Cerebellar nuclear complex (tissue), 1 donor: ENCODE measurements around the gene GPA33.

Experiments used
- DNase-seq, 2 experiments: peaks; one replicate each; lab custom pipeline; 2025; lab: John Stamatoyannopoulos, UW

Gene GPA33

GRCh38 chr1:167086033-167086432, 4.1 kb downstream of the GPA33 start:
- DNase-seq, result peak in 1 of 2 experiments; percentile 24

DNA sequence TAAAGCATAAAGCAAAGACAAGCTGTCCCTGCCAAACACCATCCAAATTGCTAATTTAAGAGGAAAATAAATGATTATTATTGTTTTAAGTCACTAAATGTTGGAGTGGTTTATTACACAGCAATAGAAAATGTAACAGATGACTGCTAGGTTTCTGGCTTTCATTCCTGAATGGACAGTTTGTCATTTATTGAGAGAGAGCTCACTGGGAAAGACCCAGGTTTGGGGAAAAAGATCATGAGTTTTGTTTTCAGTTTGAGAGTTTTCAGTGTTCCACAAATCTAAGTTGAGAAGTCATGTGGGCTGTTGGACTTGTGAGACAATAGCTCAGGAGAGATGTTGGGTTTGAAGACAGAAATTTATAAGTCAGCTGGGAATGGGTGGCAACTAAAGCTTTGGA, 5.4 kb downstream of the GPA33 start:
- DNase-seq, result no peak

DNA sequence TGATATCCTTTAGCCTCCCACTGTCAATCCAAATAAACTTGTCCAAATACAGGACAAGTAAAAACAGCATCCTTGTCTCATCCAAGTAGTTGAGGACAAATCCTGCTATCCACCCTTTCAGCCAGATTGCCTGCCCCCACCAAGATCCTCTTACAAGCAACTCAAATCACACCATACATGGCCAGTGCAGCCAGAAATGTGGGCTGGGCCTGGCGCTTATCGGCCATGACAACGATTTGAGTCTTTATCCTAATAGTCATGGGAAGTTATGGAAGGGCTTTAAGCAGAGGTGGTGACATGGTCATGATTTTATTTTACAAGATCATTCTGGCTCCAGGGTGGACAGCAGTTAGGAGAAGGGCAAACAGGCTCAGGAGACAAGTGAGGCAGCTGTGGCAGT, 6.3 kb downstream of the GPA33 start:
- DNase-seq, result no peak

DNA sequence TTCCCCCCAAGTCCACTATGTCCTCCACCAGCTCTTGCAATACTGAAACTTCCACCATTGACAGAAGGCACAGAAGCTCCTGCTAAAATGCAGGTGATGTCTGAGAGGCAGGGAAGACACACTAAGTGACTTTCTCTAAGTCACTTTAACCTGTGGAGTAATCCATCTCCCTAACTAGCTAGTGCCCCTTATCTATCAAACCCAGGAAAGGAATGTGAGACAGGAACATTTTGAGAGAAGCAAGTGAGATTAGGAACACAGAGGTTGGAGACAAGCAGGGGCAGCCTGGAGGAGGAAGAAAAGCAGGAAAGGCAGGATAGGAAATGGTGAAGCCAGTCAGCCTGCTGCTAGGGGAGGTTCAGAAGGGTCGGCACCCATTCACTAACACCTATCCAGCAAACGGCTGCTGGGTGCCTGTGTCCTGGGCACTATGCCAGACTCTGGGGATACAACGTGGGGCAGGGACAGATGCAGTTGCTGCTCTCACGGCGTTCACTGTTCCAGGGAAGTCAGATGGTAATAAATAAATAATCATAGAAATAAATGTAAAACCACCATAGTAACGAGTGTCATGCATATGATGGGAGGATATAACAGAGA, 7.0 kb downstream of the GPA33 start:
- DNase-seq, result no peak

DNA sequence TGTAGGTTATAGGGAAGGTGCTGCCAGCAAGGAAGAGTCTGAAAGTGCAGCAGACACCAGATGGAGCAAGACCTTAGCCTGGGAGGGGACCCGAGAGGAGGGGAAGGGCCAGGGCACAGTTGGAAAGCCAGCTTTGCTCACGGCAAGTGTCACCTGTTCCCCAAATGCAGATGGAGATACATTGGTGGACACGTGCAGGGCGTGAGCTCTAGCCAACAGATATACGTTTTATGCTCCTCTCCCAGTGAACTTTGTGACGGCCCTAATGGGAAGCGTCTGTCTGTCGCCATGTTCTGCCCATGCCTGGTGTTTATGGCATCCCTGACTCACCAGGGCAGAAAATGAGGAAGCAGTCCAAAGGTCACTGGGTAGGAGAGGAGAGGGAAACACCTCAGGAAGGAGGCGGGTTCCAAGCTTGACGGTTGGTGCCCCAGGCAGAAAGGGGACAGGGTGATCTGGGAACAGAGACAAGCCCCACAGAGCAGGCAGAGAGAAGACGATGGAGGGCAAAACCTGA, 7.6 kb downstream of the GPA33 start:
- no peak for DNase-seq

DNA sequence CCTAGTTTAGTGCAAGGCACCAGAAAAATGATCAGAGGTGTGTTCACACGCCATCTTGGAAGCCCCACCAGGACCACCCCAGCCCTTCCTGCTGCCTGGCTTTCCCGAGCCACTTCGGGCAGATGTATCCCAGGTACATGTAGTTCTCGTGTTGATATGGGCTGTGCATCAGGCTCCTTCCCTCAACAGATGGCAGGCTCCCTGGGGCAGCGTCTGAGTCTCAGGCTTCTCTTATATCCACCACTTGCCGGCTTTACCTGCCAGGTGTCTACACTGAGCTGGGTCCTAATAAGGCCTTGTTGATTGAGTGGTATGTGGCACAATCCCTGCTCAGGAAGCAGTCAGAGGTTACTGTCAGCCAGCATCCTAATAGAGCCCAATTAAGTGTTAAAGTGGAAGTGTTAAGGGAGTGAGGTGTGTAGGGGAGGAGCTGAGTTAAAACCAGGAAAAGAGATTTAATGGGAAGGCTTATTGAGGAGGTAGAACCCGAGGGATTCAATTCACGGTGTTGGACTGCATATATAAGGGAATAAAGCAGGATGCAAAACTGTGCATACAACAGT, 8.5 kb downstream of the GPA33 start:
- DNase-seq, result peak in 1 of 2 experiments; percentile 27

GRCh38 chr1:167077868-167078210, 12.3 kb downstream of the GPA33 start:
- no peak for DNase-seq

DNA sequence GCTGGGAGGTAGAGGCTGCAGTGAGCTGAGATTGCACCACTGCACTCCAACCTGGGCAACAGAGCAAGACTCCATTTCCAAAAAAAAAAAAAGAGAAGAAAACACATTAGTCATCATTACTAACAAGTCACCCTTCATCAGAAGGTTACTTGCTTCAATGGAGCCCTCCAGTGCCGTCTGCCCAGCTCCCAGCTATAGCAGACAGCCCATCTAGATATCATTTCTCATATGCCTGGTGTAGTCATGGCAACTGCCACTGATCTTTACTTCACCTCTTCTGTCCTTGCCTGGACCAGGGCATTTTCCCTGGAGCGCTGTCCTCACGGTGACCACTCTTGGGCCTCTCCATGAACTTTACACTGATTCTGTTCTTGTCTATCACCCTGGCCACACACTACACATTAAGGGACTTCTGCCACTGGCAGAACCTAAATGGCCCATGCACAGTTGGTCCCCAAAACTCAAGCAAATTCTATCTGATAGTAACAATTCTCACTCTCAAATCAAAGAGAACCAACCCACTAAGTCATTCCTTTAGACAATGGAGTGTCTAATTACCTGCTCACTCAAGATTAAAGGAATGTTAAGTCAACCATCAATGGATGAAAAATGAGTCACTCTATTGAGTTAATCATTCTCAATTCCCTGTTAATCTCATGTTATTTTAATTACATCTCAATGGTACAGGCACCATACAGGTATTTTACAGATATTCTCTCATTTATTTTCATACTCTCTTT, 12.9 kb downstream of the GPA33 start:
- no peak for DNase-seq

DNA sequence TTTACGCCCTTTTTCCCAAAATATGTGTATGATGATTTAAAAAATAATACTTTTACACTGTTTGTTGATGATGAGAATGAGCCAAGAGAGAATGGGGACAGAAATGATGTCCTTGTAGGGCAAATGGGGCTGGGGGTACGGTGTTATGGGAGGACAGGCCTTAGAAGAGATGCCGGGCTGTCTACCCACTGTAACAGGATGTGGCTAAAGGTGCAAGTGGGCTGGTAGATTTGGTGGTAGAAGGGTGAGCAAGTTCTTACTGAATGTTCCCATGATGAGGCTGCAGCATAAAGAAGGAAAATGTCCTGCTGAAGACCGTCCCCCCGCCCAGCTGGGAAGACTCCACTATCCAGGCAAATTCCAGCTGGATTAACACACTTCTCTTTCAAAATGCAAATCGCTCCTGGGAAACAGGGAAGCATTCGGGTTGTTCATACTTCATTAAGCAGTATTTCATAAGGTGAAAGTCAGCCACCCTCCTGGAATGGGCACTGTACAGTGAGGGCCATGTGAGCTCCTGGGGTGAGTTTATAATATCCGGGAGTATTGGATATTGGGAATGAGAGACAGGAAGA, 14.0 kb downstream of the GPA33 start:
- DNase-seq, result no peak

DNA sequence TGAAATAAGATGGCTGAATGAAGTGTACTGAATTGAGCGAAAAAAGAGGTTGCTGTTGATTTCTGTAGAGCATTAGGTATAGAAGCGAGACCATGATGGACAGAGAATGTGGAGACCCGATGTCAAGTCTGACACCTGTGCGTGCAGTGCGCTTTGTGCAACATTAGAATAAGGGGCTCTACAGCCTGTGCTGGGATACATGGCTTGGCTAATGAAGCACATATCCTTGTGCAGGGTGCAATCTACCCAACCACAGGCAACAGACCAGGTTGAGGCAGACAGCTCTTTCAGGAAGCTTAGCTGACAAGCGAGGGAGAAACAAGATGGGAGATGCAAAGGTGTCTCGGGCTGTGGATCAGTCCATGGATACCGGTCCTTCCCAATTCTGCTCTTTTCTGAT, 18.9 kb downstream of the GPA33 start:
- DNase-seq, result no peak

DNA sequence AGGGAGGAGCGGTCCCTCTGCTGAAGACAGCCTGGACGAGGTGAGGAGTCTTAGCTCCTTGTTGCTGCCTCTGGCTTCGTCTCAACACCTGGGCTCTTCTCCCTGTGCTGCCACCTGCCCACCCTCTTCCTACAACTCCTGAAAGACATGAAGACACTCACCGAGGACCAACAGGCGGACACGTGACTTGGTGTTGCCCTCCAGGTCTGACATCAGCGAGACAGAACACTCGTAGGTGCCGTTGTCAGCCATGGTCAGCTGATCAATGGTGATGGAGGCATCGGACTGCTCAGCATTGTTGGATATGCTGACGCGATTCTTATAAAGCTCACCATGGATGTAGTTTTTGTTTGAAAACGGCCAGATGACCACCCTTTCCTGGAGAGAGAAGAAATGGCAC, 21.4 kb downstream of the GPA33 start:
- DNase-seq, result no peak

- no peak for DNase-seq
Measured at GRCh38 chr1:167067904-167068303, 22.3 kb downstream of the GPA33 start.

- DNase-seq, result peak in 1 of 2 experiments; percentile 56
Measured at GRCh38 chr1:167066333-167067122, 23.6 kb downstream of the GPA33 start.

- DNase-seq, result no peak
Measured at GRCh38 chr1:167065471-167065870, 24.7 kb downstream of the GPA33 start.

DNA sequence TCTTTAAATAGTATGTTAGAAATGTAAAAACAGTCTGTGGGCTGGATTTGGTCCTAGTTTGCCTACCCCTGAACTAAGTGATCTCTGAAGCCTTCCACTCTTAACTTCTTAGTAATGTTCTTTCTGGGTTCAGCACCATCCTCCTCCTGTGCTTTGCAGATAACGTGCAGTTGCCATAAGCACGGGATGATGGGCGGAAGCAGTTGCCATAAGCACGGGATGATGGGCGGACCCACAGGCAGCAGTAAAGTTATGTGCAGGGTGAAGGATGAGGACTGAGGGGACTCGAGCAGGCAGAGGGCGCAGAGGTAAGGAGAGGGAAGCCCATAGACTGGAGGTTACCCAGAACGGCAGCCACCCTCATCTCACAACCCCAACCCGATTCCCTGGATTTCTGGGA, 25.6 kb downstream of the GPA33 start:
- DNase-seq, result no peak

DNA sequence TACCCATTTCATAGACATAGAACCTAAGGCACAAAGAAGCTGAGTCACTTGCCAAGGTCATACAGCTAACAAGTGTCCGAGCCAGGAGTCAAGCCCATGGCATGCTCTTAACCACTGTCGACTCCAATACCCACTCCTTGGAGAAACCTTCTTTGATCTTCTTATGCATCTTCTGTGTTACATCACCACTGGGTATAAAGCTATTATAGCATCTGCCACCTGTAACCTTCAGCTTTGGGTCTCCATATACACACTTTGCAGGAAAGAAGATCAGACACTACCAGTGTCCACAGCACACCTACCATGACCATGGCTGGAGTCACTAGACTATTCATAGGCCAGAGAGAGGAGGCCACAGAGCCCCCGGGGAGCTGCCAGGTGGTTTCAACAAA, 29.1 kb downstream of the GPA33 start:
- no peak for DNase-seq

GRCh38 chr1:167060141-167061072, 29.8 kb downstream of the GPA33 start:
- no peak for DNase-seq

DNA sequence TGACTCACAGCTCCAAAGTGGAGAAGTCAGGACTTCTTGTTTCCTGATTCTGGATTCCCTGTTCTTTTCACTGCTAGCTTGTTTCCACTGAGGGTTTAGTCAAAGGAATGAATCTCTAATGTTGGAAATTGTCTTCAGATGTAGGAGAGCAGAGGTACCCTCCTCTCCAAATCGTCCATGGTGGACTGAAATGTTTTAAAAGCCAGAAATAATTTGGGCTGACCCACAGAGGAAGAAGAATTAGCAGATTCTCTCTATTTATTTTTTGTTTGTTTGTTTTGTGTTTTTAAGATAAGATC, 30.4 kb downstream of the GPA33 start:
- no peak for DNase-seq

DNA sequence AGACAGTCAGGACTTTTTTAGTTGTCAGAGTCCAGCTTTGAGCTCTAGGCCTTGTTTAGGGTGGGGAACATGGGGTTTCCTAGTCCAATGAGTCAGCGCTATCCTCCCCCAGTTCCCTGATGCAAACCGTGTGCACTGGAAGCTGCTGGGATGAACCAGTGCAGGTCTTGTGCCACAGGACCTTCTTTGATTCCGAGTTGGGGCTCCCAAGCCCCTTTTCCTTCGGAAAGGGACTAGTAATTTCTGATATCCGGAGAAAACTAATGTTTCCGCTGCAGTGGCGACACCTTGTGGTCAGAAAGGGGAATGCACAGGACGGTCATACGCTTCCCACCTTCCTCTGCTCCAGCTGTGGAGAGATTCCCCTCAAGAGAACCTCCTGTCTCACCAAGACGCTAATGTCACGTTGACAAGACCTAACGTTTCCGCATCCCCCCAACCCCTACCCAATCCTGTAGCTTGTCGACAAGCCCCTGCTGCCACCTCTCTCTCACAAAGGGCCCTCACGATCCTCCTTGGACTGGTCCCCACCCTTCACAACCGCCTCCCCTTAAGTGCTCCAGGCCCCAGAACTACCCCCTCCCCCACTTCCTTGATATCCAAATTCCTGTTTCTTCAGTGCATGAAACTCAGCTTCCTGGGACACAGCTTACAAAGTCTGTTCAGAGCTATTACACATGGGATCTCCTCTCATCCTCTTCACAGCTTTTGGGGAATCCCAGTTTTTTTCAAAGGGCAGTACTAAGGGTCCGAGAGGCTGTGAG, 30.9 kb downstream of the GPA33 start:
- DNase-seq, result no peak

DNA sequence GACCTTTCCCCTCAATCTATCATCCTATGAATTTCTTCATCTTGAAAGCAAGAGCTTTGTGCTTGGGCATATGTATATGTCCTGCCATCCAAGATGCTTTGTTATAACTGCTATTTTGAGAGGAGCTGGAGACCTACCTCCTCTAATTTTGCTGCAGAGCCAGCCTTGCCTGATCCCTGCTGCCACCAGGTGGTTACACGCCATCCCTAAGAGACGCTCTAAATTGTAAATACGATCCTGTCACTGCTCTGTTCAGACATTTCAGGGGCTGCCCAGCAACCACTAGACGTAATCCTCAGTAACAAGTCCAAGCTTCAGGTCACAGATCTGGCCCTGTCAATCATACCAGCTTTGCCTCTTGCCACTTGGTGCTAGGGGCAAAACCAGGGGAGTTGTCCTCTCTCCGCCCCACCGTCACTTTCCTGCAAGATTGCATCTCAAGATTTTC, 32.9 kb downstream of the GPA33 start:
- peak in 1 of 2 experiments; percentile 67 for DNase-seq
